Hematopoietic multipotent progenitor cell treated with erythropoietin and hydrocortisone succinate and interleukin-3 and kit ligand, for 4 days (in vitro differentiated cells): ENCODE measurements around the gene PRDM1.
A peak's percentile ranks its signal among the peaks of the same experiment; 100 is the strongest.

Experiments
- DNase-seq: peaks from one replicate; pipeline ENCODE4 v3.0.0-alpha.2; 2015

PRDM1 gene

DNA sequence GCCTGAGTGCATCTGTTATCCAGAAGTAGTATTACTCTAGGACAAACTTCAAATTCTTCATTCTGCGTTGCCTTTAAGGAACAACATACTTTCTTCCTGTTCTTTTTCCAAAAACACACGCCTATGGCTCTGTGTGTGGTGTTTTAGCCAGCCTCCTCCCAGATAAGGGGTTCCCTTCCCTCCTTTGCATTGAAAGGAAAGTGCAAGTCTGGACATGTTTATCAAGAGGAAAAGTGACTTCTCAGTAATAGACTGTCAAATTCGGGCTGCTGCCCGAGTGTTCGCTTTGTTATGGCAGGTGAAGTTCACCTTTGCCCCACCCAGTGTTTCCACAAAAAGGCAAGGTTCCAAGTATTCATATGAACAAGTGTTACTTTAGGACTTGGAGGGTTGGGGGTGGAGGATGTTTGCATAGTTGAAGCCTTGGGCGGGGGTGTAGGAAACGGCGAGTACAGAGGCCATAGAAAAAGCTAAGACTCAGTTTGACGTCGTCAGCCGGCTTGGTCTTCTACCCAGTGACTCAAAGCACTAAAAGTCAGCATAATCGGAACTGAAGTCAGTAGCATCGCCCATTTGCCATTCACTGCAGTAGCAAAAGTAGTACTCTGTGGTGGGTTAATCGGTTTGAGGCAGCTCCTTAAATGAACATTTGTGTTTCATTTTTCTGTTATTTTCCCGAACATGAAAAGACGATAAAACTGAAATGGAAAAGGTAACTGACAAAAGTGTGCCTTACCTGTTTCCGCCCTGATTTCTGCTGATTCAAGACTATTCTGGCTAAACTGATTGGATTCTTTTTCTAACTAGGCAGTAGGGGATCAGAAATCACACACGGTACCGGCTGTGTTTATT lies 12.5 kb downstream of the PRDM1 start:
- DNase-seq, result peak; percentile 45

DNA sequence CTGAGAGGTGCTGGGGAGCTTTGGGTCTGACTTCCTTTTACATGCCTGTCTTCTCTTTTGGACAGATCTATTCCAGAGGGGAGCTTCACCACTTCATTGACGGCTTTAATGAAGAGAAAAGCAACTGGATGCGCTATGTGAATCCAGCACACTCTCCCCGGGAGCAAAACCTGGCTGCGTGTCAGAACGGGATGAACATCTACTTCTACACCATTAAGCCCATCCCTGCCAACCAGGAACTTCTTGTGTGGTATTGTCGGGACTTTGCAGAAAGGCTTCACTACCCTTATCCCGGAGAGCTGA lies 13.1 kb downstream of the PRDM1 start:
- DNase-seq, result no peak

DNA sequence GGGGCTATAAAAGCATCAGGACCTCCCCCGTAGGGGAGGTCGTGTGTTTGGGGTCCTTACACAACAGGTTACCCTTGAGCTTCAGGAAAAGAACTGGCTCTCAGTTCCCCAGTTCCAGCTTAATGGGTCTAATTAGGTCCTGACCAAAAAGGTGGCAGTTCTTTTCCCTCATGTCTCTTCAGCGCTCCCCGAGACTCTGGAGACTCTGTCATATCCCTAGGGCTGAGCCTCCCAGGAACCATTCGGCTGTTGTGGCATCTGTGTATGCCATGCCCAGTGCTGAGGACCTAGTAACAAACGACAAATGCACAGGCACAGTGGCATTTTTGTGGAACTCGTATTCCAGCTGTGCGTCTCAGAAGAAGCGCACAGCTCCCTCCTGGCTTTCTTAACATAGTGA lies 14.6 kb downstream of the PRDM1 start:
- DNase-seq, result no peak

DNA sequence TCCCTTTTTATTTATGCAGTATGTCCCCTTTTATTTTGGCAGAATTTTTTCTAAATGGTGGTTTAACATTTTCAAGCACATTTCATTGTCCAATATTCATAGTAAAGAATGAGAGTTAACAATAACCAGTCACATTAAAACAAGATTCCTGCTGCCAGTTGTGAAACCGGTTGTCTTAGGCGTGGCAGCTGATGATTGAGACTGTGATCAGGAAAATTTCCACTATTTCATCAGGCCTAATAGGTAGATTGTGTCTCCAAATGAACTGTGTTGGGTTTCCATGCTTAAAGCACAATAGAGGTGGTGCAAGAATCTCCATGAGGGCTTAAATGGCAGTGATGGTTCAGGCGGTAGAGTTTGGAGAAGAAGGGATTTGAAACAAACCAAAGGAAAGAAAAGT lies 15.3 kb downstream of the PRDM1 start:
- DNase-seq, result no peak

DNA sequence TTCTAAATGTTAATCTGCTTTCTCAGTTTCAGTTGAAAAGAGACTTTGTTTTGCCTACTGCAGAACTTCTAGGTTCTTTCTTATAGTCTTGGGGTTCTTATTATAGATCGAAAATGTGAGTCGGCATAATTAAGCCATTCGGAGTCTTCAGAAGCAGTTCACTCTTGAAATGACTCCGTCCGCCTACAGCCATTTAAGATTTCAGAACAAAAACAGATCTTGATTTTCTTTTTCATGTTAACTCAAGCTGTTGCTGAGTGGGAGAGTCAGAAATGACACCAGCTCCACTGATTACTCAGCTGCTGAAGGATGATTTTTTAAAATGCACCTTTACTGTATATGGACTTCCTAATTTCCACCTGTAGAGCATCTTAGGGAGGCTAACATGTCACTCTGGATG lies 15.9 kb downstream of the PRDM1 start:
- no peak for DNase-seq

DNA sequence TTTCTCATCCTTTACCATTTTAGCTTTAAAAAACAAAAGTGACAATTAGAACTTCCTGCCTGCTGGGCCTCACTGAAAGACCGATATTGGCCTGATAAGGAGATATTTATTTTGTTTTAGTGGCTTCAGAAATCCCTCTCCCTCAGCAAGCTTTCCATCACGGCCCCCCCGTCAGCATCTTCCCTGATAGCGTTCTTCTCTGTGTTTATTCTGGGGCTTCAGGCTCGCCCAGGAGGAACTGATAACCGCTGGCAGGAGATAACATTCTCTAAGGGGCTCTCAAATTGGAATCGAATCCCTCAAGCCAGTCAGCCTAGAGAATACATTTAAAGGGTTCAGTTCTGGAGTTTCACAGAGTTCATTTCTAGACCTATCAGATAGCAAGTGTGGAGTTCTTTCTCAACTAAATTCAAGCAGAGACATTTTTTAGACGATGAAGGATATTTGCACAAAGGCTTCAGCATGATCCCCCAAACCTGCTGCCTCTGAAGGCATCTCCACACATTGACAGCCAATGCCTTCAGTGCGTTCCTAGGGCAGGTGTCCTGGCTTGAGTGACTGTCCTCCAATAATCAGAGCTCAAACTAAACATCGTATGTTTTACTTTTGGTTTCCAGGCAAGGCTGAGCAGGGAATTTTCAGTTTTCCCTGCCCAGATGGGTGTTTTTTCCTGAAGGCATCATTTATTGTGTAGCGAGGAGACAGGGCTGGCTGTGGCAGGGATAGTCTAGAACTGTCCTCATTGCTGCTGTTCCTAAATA lies 17.0 kb downstream of the PRDM1 start:
- peak; percentile 23 for DNase-seq

DNA sequence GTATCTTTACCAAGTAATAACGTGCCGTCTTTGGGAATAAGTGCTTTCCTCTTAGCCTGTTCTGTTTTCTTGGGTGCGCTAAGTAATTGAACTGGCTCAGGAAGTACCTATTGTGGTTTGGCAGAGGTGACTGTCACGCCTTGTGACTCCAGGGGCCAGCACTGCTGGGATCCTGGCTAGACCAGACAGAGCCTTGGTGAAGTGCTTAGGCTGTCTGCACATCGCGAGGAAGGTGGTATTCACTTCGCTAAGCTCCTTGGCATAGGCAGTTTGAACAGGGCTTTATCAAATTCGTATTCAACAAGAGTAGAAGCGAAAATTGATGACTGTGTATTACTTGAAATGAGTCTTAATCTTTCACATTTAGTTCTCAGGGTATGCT lies 17.6 kb downstream of the PRDM1 start:
- DNase-seq, result peak; percentile 22

DNA sequence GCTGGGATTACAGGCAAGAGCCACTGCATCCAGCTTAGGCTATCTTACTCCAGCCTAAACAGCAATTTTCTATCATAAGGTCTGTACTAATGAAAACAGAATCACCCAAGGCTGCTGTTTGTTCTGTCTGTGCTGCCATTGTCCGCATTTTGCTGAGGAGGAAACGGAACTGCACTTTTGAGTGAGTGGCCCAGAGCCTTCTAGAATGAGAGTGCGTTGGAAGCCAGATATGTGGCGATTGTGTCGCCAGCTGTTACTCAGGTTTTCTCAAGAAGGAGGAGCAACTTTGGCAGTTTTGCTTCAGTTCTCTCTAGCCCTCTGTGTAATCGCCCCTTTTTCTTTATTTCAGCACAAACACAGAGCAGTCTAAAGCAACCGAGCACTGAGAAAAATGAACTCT lies 18.3 kb downstream of the PRDM1 start:
- DNase-seq, result no peak

DNA sequence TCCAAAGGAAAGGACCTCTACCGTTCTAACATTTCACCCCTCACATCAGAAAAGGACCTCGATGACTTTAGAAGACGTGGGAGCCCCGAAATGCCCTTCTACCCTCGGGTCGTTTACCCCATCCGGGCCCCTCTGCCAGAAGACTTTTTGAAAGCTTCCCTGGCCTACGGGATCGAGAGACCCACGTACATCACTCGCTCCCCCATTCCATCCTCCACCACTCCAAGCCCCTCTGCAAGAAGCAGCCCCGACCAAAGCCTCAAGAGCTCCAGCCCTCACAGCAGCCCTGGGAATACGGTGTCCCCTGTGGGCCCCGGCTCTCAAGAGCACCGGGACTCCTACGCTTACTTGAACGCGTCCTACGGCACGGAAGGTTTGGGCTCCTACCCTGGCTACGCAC lies 18.8 kb downstream of the PRDM1 start:
- no peak for DNase-seq

DNA sequence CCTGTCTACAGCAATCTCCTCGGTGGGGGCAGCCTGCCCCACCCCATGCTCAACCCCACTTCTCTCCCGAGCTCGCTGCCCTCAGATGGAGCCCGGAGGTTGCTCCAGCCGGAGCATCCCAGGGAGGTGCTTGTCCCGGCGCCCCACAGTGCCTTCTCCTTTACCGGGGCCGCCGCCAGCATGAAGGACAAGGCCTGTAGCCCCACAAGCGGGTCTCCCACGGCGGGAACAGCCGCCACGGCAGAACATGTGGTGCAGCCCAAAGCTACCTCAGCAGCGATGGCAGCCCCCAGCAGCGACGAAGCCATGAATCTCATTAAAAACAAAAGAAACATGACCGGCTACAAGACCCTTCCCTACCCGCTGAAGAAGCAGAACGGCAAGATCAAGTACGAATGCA lies 19.4 kb downstream of the PRDM1 start:
- no peak for DNase-seq

DNA sequence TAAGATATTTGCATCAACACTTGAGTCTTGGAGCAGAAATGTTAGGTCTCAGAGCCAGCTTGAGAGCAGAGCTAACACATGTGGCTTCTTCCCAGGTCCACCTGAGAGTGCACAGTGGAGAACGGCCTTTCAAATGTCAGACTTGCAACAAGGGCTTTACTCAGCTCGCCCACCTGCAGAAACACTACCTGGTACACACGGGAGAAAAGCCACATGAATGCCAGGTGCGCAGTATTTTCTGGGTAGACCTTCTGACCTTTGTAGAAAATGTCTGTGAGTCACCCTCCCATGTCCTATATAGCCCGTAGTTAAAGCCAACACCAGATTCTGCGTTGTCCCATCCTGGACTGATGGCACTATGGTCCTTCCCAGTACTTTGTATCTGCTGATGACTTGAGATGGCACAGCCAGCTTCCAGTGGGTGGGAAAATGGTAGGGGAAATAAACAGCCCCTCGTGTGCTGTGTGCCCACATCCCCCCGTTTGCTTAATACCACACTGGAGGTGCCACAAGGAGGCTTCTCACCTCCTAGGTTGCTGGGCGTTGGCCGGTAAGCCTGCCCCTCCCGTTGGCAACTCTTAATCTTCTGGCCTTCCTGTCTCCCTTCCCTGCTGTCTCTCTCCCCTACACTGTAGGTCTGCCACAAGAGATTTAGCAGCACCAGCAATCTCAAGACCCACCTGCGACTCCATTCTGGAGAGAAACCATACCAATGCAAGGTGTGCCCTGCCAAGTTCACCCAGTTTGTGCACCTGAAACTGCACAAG lies 20.3 kb downstream of the PRDM1 start:
- peak; percentile 20 for DNase-seq

DNA sequence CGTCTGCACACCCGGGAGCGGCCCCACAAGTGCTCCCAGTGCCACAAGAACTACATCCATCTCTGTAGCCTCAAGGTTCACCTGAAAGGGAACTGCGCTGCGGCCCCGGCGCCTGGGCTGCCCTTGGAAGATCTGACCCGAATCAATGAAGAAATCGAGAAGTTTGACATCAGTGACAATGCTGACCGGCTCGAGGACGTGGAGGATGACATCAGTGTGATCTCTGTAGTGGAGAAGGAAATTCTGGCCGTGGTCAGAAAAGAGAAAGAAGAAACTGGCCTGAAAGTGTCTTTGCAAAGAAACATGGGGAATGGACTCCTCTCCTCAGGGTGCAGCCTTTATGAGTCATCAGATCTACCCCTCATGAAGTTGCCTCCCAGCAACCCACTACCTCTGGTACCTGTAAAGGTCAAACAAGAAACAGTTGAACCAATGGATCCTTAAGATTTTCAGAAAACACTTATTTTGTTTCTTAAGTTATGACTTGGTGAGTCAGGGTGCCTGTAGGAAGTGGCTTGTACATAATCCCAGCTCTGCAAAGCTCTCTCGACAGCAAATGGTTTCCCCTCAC lies 21.0 kb downstream of the PRDM1 start:
- DNase-seq, result no peak

DNA sequence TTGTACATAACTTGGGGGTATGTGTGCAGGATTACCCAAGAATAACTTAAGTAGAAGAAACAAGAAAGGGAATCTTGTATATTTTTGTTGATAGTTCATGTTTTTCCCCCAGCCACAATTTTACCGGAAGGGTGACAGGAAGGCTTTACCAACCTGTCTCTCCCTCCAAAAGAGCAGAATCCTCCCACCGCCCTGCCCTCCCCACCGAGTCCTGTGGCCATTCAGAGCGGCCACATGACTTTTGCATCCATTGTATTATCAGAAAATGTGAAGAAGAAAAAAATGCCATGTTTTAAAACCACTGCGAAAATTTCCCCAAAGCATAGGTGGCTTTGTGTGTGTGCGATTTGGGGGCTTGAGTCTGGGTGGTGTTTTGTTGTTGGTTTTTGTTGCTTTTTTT lies 22.0 kb downstream of the PRDM1 start:
- DNase-seq, result no peak

DNA sequence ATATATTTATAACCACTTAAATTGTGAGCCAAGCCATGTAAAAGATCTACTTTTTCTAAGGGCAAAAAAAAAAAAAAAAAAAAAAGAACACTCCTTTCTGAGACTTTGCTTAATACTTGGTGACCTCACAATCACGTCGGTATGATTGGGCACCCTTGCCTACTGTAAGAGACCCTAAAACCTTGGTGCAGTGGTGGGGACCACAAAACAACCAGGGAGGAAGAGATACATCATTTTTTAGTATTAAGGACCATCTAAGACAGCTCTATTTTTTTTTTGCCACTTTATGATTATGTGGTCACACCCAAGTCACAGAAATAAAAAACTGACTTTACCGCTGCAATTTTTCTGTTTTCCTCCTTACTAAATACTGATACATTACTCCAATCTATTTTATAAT lies 22.9 kb downstream of the PRDM1 start:
- DNase-seq, result no peak

DNA sequence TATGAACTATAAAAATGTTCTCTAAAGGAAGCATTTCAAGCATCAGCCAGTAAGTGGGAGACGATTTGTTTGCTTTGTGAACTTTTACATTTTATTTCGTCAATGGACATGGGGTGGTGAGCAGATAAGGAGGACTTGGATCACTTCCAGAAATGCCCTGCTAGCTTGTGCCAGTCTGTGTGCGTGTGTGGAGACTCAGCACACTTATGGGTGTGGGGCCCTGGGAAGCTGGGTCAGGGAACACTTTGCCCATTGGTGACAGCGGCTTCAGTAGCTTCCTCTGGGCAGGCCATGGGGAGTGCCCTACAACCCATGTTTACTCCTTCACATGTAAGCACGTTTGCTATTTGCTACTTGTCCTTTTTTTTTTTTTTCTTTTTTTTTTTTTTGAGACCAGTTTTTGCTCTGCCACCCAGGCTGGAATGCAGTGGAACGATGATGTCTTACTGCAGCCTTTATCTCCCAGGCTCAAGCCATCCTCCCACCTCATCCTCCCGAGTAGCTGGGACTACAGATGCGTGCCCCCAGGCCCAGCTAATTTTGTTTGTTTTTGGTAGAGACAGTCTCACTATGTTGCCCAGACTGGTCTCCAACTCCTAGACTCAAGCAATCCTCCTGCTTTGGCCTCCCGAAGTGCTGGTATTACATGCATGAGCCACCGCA lies 24.2 kb downstream of the PRDM1 start:
- peak; percentile 83 for DNase-seq

DNA sequence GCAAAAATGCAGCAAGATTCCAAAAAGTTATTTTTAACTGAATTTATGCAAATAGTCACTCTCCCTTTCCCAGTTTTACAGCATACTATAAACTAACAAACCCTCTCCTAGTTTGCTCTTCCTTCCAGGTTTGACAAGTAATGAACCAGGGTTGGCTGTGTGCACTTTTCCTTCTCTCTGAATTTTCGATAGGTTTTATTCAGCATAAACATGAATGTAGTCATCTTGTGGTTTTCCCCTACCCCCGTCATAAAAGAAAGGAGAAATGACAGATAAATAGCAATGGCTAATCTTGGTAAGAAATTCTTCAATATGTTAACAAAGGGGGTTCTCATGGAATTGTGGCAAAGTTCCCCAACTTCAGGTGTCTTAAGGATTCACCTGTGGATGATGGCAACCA lies 26.3 kb downstream of the PRDM1 start:
- peak; percentile 44 for DNase-seq

DNA sequence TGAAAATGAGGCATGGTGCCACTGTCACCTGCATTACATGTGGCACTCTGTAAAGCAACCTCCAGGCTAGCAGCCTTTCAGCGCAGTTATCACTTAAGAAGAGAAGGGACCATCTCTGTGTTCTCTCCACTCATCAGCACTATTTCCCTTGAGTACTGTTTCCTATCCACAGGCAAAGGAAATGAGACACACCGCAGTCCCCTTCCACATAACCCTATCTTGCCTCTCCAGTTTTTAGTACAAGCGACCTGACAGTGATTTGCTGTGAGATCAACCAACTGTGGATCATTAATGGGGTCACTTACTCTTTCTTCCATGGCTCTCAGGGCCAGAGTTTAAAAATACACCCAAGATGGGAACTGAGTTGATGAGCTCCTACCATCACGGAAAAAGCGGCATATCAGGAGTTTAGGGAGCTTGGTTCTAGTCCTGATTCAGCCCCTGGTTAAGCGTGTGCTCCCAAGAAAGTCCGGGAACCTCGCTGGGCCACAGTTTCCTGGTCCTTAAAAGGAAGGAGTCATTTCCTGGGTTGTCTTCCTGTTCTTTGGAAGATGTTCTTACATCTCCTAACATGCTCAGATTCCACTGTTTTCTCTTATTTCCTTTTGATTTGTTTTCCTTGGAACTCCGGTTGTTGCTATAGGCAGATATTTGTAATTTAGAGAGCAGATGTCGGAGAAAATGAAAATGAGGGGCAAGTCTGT lies 27.3 kb downstream of the PRDM1 start:
- DNase-seq, result peak; percentile 51

DNA sequence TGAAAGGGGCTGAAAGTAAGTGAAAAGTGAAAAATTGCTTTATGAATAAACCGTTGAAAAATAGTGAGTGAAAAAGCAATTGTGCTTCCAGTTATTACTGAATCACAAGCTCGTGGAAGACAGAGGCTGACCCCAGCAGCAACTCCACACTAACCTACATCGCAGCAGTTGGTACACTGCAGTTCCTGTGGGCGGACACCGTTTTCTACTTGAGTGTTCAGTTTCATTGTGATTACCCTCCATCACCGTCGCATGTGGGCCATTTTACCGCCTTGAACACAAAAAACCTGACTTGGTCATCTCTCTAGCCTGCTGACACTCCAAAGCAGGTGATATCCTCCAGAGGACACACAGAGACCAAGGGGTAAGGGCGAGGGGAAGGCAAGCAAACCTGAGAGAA lies 28.4 kb downstream of the PRDM1 start:
- no peak for DNase-seq

DNA sequence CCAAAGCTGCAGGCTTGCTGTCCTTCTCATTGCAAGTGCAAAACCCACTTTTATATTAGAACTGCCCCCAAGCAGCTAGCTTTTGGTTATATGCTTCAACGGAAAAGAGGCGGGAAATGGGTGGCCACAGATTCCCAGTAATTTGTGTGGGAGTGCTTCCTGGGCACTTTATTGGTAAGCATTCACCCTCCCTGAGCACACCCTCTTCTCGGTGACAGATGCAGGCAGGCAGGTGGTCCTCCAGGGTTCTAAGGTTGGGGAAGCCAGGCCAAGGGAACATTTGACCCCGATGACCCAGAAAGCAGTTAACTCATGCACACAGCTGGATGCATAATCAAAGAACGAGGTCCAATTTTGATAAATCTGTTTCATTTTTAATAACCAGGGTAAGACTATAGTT lies 29.1 kb downstream of the PRDM1 start:
- no peak for DNase-seq

DNA sequence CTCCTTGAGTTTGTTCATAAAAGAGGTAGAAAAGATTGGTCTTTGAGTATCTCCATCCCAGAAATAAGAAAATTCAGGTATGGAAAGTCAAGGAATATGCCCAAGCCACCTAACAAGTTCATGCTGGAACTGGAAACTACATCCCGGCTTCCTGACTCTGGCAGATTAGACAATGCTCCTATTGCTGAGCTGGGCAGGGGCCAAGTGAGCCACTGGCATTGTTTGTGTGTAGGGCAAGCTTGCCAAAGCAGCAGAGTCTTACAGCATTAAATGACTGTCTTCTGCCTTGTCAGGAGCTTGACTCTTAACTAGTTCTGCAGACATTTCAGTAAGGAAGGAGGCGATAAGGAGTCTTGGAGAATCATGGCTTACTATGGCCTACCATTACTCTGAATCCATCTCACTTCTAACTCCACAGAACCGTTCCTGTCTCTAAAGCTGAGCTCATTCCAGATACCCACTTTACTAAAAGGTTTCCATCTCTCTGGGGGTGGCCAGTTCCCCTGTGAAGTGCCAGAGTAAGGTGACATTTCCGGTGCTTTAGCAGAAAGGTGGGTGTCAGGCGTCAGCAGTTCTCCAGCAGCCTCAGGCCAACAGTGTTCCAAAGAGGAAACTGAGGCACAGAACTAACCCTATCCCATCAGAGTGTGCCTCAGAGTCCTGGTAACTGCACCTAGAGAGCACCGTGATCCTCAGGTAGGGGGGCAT lies 30.1 kb downstream of the PRDM1 start:
- no peak for DNase-seq

DNA sequence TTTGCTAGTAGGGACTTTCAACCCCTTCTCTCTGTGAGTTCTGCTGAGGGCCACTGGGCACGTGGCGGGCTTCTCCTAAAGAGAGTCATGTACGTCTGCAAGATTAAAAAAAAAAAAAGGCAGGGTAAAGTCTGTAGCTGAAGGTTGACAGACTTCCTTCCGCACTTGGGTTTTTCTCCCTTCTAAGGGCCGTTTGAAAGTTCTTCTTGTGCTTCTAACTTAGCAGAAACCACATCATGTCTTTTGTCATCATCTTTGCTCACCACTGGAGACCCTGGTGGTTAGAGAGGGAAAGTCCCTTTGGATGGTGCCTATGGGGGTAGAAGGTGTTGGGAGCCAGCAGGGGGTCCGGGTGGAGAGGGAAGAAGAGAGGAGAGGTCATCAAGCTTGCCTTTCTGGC lies 31.4 kb downstream of the PRDM1 start:
- DNase-seq, result peak; percentile 70
